ENCODE measurements around the gene U2AF1L4.

DNA sequence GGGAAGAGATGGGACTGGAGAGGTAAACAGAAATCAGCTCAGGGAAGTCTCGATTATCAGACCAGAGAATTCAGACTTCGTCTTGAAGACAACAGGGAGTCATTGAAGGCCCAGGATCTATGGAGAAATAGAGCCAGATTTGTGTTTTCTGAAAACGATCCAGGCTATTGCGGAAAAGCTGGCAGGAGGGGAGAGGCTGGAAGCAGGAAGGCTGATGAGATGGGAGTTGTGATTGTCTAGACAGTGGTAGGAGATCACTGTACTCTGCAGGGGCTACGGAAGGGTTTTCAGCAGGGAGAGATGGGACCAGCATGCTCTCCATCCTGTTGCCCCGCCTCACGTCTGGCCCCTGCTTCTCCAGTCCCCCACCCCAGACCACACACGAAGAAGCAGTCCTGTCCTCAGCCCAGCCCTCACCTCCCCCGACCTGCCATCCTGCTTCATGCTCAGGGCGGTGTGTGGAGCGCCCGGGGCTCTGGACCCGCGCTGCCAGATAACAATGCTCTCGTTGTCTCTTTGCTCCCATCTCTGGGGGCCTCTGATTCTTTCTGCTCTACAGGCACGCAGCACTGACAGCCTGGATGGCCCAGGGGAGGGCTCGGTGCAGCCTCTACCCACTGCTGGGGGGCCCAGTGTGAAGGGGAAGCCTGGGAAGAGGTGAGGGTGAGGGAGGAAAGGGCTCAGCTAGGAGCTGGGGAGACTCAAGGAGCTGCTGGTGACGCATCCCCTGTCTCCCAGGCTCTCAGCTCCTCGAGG lies 32.0 kb upstream of the U2AF1L4 start:
- TF ChIP-seq, protein P1, sequence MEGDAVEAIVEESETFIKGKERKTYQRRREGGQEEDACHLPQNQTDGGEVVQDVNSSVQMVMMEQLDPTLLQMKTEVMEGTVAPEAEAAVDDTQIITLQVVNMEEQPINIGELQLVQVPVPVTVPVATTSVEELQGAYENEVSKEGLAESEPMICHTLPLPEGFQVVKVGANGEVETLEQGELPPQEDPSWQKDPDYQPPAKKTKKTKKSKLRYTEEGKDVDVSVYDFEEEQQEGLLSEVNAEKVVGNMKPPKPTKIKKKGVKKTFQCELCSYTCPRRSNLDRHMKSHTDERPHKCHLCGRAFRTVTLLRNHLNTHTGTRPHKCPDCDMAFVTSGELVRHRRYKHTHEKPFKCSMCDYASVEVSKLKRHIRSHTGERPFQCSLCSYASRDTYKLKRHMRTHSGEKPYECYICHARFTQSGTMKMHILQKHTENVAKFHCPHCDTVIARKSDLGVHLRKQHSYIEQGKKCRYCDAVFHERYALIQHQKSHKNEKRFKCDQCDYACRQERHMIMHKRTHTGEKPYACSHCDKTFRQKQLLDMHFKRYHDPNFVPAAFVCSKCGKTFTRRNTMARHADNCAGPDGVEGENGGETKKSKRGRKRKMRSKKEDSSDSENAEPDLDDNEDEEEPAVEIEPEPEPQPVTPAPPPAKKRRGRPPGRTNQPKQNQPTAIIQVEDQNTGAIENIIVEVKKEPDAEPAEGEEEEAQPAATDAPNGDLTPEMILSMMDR (conservative IDR thresholded peaks at IDR 0.05), result no peak
- TF ChIP-seq EZH2 (IDR thresholded peaks at IDR 0.05; ENCODE audit: low read depth), result no peak
